Measurements from ENCODE around the gene CDK2AP2.
"Not testable (repeated sequence)": the region's sequence is repeated elsewhere in the genome, so short reads cannot be mapped to it uniquely, and the experiment has no call there.

DNA sequence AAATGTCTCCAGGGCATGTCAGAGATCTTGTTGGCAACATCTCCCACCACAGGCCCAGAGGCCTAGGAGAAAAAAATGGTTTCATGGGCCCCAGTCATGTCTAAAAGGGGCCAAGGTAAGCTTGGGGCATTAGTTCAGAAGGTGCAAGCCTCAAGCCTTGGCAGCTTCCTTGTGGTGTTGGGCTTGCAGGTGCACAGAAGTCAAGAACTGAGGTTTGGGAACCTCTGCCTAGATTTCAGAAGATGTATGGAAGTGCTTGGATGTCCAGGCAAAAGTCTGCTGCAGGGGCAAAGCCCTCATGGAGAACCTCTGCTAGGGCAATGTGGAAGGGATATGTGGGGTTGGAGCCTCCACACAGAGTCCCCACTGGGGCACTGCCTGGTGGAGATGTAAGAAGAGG lies 43.7 kb upstream of the CDK2AP2 start:
- TF ChIP-seq, protein P1, sequence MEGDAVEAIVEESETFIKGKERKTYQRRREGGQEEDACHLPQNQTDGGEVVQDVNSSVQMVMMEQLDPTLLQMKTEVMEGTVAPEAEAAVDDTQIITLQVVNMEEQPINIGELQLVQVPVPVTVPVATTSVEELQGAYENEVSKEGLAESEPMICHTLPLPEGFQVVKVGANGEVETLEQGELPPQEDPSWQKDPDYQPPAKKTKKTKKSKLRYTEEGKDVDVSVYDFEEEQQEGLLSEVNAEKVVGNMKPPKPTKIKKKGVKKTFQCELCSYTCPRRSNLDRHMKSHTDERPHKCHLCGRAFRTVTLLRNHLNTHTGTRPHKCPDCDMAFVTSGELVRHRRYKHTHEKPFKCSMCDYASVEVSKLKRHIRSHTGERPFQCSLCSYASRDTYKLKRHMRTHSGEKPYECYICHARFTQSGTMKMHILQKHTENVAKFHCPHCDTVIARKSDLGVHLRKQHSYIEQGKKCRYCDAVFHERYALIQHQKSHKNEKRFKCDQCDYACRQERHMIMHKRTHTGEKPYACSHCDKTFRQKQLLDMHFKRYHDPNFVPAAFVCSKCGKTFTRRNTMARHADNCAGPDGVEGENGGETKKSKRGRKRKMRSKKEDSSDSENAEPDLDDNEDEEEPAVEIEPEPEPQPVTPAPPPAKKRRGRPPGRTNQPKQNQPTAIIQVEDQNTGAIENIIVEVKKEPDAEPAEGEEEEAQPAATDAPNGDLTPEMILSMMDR (IDR thresholded peaks at IDR 0.05; ENCODE audit: low read depth, low read length, poor library complexity, severe bottlenecking): not testable (repeated sequence)
- not testable (repeated sequence) for TF ChIP-seq EZH2phosphoT487 (IDR thresholded peaks at IDR 0.05; ENCODE audit: borderline replicate concordance, low read length)
